NCI-H460 (cell line): ENCODE data around the gene TVP23C. TPM values are rescaled to one million over a fixed set of nuclear protein-coding genes. Genes with fewer than 3 reads are reported as not detected.

Experiments
- DNase-seq: peaks from one replicate; pipeline ENCODE4 v3.0.0-alpha.2; 2016; ENCODE audit warnings: low read depth; ENCODE audit errors: extremely low read depth
- total RNA-seq: library from RNA; depleted of rRNA; stranded (reverse); fragments of >200 nt; shearing (Covaris generic); gene quantifications from 2 replicates; pipeline ENCODE4 v1.2.3, GENCODE V29; 2014

The TVP23C gene
- total RNA-seq, 1 experiment from 2014 or later = 21.7 TPM

GRCh38 chr17:15498107-15498506, 65.2 kb downstream of the TVP23C start:
- DNase-seq = no peak

- DNase-seq = no peak
Measured at GRCh38 chr17:15496735-15497670, 66.3 kb downstream of the TVP23C start.

- no peak for DNase-seq
Measured at GRCh38 chr17:15494821-15495220, 68.5 kb downstream of the TVP23C start.

- no peak for DNase-seq
Measured at GRCh38 chr17:15493693-15494035, 69.6 kb downstream of the TVP23C start.

GRCh38 chr17:15492791-15493692, 70.2 kb downstream of the TVP23C start:
- no peak for DNase-seq

GRCh38 chr17:15492186-15492585, 71.1 kb downstream of the TVP23C start:
- no peak for DNase-seq

GRCh38 chr17:15490634-15491261, 72.5 kb downstream of the TVP23C start:
- peak; percentile 55 for DNase-seq

- no peak for DNase-seq
Measured at GRCh38 chr17:15488557-15488956, 74.7 kb downstream of the TVP23C start.

- no peak for DNase-seq
Measured at GRCh38 chr17:15485045-15485444, 78.2 kb downstream of the TVP23C start.

- no peak for DNase-seq
Measured at GRCh38 chr17:15483431-15483830, 79.9 kb downstream of the TVP23C start.

- no peak for DNase-seq
Measured at GRCh38 chr17:15482476-15482875, 80.8 kb downstream of the TVP23C start.

GRCh38 chr17:15481481-15481880, 81.8 kb downstream of the TVP23C start:
- DNase-seq = no peak

- DNase-seq = no peak
Measured at GRCh38 chr17:15480204-15480603, 83.1 kb downstream of the TVP23C start.

GRCh38 chr17:15479703-15480102, 83.6 kb downstream of the TVP23C start:
- DNase-seq = no peak

GRCh38 chr17:15478845-15479244, 84.4 kb downstream of the TVP23C start:
- DNase-seq = no peak

GRCh38 chr17:15475631-15476354, 87.5 kb downstream of the TVP23C start:
- no peak for DNase-seq

GRCh38 chr17:15472891-15473290, 90.4 kb downstream of the TVP23C start:
- DNase-seq = no peak

- no peak for DNase-seq
Measured at GRCh38 chr17:15470536-15470935, 92.7 kb downstream of the TVP23C start.

GRCh38 chr17:15469260-15469659, 94.0 kb downstream of the TVP23C start:
- DNase-seq = no peak

GRCh38 chr17:15468126-15468525, 95.2 kb downstream of the TVP23C start:
- no peak for DNase-seq
